GM19467 (cell line): Measurements from ENCODE around the gene PHAF1.
A peak's percentile ranks its signal among the peaks of the same experiment; 100 is the strongest.

Experiments
- ATAC-seq: cut with Tn5 transposase; IDR thresholded peaks from one replicate; pipeline ENCODE4 v1.9.1; 2021; ENCODE audit warnings: mild to moderate bottlenecking, moderate library complexity; ENCODE audit not compliant: unreplicated experiment

The PHAF1 gene

GRCh38 chr16:67162506-67163163, 52.9 kb downstream of the PHAF1 start:
- no peak for ATAC-seq

GRCh38 chr16:67163164-67163998, 53.6 kb downstream of the PHAF1 start:
- no peak for ATAC-seq

GRCh38 chr16:67163999-67164558, 54.3 kb downstream of the PHAF1 start:
- ATAC-seq = no peak

GRCh38 chr16:67164599-67165061, 54.9 kb downstream of the PHAF1 start, which contains the start of gene HSF4:
Gene HSF4, plus strand, starts transcription at chr16:67164745. Its CDS starts 67 bp downstream, at chr16:67164812.
- no peak for ATAC-seq

- no peak for ATAC-seq
Measured at GRCh38 chr16:67165121-67166078, 55.7 kb downstream of the PHAF1 start.

GRCh38 chr16:67166110-67166547, 56.4 kb downstream of the PHAF1 start:
- ATAC-seq = no peak

GRCh38 chr16:67166598-67167168, 56.9 kb downstream of the PHAF1 start:
- ATAC-seq = no peak

GRCh38 chr16:67167588-67167987, 57.8 kb downstream of the PHAF1 start:
- ATAC-seq = no peak

- no peak for ATAC-seq
Measured at GRCh38 chr16:67169011-67169451, 59.3 kb downstream of the PHAF1 start.

- ATAC-seq = no peak
Measured at GRCh38 chr16:67169642-67170167, 60.0 kb downstream of the PHAF1 start.

- no peak for ATAC-seq
Measured at GRCh38 chr16:67170168-67170948, 60.6 kb downstream of the PHAF1 start, which contains the start of gene NOL3. Gene NOL3, plus strand, starts transcription at chr16:67170538.

- ATAC-seq = no peak
Measured at GRCh38 chr16:67170949-67171649, 61.4 kb downstream of the PHAF1 start.

GRCh38 chr16:67173323-67173722, 63.6 kb downstream of the PHAF1 start:
- ATAC-seq = no peak

- peak; percentile 52 for ATAC-seq
Measured at GRCh38 chr16:67173808-67174705, 64.3 kb downstream of the PHAF1 start.

GRCh38 chr16:67174706-67175231, 65.0 kb downstream of the PHAF1 start:
- ATAC-seq = no peak

GRCh38 chr16:67176662-67177061, 66.9 kb downstream of the PHAF1 start:
- no peak for ATAC-seq
